Stimulated activated CD4-positive, alpha-beta T cell treated with anti-CD3 and anti-CD28 coated beads, Interleukin-12 subunit alpha, Interleukin-12 subunit beta, amount 100 ng/mL, for 4 hours (primary cell): ENCODE data around the gene NOL6.

Source experiments
- DNase-seq: peaks from one replicate; pipeline ENCODE4 v3.0.0-alpha.2; 2020

Gene NOL6

DNA sequence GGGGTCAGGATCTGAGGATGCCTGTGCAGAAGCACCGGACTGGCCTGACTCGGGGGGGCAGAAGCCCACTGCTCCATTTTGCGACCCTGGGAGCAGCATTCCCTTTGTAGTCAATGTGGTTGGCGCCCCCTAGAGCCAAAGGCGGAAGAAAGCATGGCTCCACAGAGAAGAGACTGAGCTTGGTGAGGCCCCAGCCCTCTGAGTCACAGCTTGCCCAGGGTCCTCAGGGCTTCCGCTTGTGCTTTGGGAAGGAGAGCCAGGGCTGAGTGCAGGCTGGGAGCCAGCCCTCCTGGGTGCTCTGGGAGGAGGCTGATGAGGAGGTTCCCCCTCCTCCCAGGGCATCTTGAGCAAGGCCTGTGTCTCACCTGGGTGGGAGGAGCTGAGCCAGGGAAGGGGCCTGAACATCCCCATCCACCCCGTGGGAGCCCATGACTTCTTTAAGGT, 20.9 kb downstream of the NOL6 start:
- DNase-seq, result peak; percentile 51

DNA sequence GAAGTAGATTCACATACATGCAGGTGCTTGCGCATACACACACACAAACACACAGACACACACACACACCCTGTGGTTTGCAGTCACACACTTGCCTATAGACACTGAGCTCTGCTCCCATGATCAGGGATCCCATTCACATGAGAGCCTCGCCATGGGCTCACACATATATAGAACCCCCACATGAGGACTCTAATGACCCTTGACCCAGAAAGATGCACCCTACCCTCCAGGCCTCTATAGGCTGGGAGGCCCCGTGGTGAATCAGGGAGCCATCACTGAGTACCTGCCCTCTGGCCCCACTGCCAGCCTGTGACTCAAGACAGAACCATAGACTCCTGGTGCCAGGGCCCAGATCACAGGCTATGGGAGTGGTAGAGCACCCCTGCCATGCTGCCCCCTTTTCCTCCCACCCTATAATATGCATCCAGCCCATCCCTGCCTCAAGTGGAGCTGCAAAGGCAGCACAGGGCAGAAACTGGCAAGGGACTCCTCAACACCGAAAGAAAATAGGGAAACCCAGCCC, 23.0 kb downstream of the NOL6 start:
- DNase-seq, result no peak

DNA sequence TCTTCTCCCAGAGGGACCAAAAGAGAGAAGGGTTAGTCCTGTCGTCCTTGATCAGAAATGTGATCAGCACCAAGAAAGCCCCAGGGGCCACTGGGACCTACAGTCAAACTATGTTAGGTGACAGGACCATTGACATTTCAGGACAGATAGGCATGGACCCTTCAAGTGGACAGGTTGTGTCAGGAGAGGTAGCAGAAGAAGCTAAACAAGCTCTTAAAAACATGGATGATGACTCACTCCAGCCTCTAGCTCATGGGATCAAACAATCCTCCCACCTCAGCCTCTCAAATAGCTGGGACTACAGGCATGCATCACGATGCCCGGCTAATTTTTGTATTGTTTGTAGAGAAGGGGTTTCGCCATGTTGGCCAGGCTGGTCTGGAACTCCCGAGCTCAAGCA, 24.0 kb downstream of the NOL6 start:
- DNase-seq, result no peak

DNA sequence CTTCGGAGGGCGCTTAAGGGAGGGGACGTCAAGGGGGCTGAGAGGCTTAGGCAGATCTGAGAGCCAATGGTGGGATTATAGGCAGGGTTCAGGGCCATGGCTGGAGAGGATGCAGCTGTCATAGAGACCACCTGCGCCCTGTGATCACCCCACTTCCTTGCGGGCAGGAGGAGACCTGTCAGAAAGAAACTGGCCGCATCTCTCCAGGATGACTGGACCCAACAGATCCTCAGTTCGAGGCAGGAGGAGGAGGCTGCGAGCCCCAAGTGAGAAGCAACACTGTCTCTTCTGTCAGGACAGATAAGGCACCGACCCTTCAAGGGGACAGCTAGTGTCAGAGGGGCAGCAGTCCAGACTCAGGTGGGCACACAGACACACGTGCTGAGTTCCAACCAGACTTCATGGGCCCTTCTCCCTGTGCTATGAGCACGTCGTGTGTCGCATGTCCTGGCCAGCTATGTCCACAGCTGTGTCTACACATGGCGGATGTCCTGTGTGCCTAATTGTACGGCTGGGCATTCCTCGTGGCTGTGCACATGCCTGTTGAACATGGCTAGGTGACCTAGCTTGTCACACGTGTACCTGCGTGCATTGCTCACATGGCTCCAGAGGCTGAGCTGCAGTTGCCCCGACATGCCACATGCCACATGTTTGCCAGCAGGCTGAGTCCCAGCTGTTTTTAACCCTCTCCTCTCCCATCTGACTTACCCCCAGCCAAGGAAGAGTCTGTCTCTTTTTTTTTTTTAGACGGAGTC, 25.7 kb downstream of the NOL6 start:
- no peak for DNase-seq

DNA sequence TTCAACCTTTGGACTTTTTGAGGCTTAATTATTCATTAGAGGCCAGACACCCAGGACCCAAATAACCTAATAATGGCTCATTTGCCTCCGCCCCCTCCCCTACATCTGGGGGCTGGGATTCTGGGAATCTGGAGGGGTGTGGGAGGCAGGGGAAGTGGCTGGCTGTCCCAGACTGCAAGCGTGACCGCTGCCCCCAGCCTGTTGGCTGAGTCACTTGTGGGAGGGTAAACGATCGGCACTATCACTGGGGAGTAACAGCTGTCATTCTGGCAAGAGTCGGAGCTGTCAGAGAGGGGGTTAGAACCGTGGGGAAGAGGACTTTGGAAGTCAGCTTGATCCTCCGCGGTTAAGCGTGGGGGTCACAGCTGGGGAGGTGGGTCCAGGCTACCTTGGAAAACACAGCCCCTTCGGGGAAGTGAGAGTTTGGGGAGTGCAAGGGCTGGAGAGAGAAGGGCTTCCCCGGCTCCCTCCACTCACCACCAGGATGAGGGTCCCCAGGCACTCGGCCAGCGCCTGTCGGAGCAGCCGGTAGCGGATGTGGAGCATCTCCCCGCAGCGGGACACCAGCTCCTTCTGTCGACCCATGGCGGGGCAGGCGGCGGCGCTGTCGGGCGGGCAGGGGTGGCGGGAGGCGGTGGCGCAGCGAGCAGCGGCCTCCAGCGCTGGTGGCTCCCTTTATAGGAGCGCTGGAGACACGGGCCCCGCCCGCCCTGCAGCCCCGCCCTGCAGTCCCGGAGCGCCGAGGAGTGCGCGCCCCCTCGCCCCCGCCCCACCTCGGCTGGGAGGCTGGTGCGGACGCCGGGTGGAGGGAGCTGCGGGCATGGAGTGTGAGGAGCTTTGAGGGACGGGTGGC, 26.6 kb downstream of the NOL6 start, which contains the start of gene AQP3:
TSS of gene AQP3 (minus strand) at position 648 of the 853 bp plus-strand sequence. CDS start at position 585, 63 bp downstream.
- DNase-seq, result peak; percentile 57

DNA sequence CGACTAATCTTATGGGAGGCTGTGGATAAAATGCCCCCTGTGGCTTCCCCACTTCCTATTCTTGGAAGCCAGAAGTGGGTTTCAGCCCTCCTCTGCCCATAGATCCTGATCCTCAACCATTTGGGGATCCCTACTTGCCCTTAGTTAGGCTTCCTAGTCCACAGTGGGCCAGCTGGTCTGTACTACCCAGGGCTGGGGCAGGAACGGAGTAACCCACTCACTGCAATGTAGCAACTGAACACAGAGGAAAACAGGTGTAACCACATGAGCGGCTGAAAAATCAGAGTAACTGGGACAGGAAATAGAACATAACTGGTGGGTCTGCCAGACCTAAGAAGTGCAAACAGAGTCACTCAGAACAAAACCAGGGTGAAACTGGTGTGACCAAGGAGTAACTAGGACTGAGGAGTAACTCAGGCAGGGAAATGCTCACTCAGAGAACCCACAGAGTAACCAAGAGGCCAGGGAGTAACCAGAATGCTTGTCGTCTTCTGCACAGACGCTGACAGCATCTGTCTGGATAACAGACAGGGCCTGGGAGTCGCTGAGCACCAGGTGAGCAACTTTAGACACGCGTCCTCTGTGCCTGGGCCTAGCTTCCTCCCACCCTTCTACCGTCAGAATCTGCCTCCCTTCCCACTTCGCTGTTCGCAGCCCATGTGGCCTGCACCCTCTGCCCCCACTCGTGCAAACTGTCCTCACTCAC, 27.3 kb downstream of the NOL6 start:
- DNase-seq, result peak; percentile 24

DNA sequence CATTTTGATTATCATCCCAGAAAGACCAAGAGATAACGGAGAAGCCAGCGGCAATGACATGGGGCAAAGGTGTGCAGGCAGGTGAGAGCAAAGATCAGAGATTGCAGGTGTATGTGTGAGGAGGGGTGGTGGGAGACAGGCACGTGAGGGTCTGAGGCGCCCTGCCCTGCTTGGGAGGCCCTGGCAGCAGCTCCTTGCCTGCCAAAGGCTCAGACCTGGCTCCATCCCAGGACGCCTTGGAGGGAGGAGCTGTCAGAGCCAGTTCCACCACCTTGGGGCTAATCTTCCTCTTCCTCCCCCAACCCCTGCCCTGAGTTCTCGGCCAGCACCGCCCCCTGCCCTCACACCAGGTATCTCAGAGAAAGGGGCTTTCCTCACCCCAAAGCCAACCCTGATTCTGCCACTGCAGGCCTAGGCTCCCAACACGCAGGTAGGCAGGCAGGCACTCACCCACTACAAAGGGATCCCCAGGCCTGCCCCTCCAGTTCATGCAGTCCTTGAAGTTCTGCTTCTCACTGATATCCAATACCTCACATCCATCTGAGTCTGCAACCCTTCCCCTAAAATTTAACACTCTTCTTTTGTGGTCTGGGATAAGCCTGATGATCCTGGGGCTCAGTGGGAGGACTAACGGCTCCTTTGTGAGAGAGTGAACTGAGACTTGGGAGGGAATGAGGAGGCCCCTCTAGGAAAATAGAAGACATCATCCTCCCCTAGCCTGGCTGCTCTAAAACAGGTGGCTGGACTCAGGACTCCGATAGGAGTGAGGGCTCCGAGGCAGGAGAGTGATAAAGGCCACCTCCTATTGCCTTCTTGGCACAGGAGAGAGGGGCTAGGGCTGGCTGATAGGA, 28.1 kb downstream of the NOL6 start:
- DNase-seq, result no peak

DNA sequence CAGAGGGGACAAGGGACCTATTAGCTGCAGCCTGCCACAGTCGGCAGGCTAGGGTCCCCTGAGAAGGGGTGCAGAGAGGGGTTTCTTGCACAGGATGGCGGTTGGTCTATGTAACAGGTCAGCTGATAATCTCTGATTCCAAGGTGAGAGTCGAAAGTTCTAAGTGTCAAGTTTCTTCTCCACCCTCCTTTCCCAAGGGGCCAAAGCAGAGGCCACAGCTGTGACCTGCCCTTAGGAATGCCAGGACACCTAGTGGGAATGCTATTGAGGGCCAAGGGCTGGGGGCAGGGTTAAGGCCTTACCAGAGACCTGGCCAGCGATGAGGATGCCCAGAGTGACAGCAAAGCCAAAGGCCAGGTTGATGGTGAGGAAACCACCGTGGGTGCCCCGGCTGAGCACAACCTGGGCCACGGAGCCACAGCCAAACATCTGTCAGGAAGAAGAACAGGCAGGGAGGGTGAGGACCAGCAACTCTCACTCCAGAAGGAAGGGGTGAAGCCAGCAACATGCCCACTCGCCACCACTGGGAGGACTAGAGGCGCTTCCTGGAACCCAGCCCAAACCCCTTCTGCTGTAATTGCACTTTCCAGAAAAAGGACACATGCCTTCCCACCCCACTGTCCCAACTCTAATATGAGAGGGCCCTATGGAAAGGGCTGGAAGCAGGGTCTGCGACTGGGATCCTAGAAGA, 30.1 kb downstream of the NOL6 start:
- no peak for DNase-seq

DNA sequence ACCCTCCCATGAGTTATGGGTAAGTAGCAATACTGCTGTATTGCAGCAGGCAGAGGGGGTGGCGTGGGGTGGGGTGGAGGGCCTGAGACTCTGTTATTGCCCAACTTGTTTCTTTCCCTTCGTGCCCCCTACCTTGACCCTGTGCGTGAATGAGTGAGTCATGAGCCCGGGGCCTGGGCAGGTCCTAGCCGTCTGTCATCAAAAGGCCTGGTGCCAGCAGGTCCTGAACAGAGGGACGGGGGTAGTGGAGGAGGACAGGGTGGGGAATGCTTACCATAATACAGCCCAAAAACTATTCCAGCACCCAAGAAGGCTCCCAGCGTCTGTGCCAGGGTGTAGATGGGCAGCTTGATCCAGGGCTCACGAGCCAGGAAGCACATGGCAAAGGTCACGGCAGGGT, 30.7 kb downstream of the NOL6 start:
- no peak for DNase-seq

DNA sequence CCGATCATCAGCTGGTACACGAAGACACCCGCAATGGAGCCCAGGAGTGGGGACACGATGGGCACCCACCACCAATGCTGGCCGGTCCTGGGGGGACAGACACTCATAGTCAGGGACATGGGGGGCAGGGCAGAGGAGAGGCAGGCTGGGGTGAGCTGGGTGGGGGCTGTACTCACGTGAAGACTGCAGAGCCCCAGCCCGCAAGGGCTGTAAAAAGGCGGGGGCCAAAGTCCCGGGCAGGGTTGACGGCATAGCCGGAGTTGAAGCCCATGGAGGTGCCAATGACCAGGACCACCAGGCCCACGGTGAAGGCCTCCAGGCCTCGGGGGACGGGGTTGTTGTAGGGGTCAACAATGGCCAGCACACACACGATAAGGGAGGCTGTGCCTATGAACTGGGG, 31.6 kb downstream of the NOL6 start:
- DNase-seq, result no peak

DNA sequence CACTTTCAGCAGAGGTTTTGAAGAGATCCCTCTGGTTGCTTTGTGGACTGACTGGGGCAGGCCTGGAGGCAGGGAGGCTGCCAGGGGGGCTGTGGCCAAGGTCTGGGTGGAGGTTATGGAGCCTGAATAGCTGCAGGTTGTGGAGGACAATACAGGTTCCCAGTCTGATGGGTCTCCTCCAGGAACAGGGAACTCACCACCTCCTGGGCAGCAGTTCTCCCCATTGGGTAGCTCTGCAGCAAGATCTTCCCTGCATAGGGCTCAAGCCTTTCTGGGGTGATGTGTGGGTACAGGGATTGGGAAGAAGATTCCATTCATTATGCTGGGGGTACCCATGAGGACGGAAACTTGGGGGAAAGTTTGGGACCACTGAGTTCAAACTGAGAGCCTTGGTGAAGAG, 33.1 kb downstream of the NOL6 start:
- no peak for DNase-seq

DNA sequence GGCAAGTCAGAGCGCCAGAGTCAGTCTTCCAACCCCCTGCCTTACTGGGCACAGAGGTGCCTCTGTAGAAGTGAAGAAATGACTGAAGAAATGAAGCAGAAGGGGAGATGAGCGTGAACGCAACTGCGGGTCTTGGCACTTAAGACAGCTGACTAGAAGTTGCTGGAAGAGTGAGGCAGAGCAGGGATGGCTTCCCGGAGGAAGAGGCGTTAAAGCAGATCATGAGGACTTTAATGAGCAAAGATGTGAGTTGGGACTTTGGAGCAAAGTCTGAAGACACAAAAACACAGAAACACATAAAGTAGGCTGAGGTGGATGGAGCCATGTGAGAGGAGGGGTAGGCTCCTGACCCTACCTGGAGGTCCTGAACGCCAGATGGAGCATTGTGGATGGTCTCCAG, 33.5 kb downstream of the NOL6 start:
- DNase-seq, result no peak

DNA sequence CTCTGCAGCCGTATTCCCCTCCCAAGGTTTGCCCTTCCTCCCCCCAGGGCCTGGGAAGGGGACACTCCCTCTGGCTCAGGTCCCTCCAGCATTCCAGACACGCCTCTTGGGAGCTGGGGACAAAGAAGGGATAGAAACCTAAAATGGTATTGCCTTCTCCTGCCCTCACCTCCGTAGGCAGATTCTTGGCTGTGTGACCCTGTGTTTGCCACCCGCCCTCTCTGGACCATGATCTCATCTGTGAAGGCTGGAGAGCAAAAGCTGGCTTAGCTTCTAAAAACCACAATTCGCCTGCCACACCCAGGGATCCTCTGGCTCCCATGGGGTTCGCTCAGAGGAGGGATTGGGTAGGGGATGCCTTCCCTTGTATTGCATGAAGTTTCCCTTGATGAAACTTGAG, 34.0 kb downstream of the NOL6 start:
- no peak for DNase-seq

DNA sequence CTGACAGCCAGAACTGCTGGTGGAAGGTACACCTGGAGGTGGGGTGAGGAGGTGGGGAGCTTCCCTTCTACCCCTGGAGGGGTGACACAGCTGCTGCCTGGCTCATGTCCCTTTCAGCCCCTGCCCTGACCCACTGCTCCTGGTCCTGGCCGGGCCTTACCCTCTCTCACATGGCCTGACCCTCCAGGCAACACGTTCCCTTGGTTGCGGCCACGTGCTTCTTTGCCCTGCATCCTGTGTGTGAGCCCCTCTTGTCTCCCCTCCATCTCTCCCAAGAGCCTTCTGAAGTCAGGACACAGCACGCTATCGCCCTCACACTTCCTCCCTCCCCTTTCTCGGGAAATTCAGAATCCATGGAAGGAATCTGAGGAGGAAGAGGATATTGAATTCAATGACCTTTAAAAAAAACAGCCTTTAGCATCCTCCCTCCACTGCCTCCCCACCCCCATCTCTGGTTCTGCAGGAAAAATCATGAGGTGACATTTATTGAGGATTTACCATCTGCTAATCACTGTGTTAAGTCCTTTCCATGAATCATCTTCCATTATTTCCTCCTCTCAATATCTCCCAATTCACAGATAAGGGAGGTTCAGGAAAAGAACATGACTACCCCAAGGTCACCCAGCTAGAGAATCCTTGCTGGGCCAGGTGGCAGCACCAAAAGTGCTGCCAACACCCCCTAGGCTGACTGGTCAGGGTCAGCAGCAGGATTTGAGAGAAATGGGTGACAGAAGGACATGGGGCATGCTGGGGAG, 34.6 kb downstream of the NOL6 start:
- no peak for DNase-seq

DNA sequence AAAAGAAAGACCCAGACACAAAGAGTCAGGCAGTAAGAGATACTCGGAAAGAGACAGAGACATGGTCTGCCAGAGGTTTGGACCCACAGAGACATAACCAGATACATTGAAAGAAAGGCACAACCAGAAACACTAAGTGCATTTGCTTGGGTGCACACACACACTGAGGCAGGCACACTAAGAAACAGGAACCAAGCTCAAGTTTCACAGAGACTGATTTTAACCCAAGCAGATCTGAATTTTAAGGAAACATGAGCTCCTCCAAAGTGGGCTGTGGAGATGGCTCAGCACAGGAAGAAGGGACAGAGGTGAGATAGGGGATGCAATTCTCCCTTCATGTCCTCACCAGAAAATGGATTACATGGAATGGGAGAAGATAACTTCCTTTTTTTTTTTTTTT, 35.8 kb downstream of the NOL6 start:
- DNase-seq, result no peak

DNA sequence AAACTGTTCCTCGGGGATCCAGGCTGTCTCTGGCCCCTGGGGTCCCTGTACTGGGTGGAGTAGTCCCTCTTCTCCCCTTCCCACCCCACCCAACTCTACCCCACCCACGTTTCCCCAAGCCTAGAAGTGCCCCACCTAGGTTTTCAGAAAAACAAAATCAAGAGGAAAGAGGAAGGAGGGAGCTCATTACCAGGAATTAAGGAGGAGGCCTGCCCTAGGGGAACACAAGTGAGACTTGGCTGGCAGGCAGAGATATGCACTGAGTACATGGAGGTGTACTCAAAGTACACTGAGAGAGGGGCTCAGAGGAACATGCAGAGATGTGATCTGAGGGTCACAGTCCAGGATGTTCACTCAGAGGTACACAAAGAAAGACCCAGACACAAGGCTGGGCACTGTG, 36.5 kb downstream of the NOL6 start:
- no peak for DNase-seq

DNA sequence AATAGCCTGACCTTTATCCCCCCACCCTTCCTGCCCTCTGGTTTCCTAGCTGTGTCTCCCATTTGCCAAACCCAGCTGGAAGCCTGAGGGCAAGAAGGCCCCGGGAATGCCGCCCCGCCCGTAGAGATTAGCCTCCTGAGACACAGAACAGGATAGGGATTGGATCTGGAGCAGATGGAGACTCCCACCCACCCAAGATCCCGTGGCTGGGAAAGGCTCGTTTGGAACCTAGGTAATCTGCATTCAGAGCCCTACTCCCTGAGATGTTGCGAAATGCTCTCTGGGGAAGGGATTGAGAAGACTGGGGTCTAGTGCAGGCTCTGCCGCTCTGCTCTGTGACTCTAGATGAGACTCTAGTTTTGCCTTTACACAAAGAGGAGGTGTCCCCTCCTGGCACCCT, 37.3 kb downstream of the NOL6 start:
- no peak for DNase-seq

DNA sequence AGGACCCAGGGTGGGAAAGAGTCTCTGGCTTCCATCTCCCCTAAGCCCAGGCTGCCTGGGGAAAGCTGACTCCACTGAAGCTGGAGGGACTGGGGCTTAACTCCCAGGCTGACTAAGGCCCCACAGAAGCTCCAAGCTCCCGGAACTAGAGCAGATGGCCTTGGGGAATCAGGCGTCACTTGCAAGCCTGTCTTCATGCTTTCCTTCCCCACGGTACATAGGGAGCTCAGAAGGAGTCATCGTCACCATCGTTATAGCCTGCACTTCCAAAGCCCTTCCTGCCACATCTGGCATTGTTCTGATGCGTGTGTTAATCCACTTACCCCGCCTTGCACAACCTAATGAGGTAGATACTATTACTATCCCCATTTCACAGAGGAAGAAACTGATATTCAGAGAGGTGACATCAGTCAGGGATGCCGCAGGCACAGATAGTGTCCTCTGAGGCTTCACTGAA, 37.9 kb downstream of the NOL6 start:
- no peak for DNase-seq

DNA sequence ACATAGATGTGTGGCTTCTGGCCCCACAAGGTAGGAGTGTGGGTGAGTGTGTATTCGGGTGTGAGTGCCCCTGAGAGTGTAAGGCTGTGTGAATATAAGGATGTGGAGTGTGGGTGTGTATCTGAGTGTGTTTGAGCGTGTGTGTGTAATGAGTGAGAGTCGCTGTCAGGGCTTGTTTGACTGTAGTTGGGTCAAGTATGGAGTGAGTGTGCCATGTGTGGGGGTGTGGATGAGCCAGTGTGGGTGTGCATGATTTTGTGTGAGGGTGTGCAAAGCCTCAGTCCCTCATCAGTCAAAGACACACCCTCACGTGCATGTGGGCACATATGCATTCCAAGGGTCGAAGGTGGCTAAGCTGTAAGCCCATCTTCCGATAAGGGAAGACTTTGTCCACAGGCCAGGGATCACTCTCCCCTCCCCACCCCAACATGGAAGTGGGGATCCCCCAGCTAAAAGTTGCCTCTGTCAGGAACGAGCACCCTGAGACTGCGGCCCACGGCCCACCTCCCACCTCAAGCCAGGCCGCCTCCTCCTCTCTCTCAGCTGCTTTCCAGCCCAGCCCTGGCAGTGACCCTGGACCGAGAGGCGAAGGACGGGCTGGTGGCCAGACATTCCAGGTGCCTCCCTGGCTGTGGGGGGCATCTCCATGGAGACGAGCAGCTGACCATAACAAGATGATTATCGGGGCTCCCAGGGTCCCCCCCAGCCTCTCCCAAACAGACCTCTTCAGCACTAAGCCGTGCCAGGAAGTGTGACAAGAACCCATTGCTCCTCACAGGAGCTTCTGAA, 39.2 kb downstream of the NOL6 start:
- DNase-seq, result no peak

DNA sequence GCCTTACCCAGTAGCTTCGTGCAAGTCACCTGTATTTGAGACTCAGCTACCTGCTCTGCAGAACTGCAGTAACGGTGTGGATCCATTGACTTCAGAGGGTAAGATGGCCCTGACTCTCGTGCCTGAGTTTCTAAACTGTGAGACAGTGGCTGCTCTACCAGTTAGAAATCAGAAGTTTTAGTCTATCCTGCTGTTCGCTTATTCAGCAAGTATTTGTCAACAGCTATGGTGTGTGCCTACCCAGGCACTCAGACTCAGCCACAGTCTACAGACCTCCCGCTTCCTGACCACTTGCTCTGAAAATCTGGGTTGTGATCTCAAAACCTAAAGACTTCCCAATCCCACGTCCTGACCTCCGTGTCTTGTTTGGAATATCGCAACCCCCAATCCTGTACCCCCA, 39.9 kb downstream of the NOL6 start:
- no peak for DNase-seq
